MCF 10A (cell line): ENCODE data around the gene NSG1. TPM values are rescaled to one million over a fixed set of nuclear protein-coding genes. Genes with fewer than 3 reads are reported as not detected.

Experiments
- BruUV-seq: library from RNA; stranded (reverse); fragments of 400-500 nt; replicated peaks from 2 replicates; lab custom pipeline; 2021; lab: Mats Ljungman, UMichigan
- CTCF ChIA-PET: fragments of 300-600 bp; sonication (Branson Sonifier 250); formaldehyde crosslinking; extraction: SDS; loops from one replicate; lab custom pipeline; 2021; ENCODE audit warnings: antibody characterized with exemption, inconsistent platforms; lab: Yijun Ruan, JAX
- POLR2A ChIA-PET: fragments of 300-600, 350-650 bp; sonication (Branson Sonifier 250); formaldehyde crosslinking; extraction: SDS; loops from one replicate; lab custom pipeline; 2020; ENCODE audit warnings: antibody characterized with exemption, inconsistent platforms; lab: Yijun Ruan, JAX
- DNase-seq: peaks from one replicate; pipeline ENCODE4 v3.0.0-alpha.2; 2018; ENCODE audit not compliant: unreplicated experiment
- H3K27ac Mint-ChIP-seq: one replicate; pipeline ENCODE4 v1.8.0; 2022; ENCODE audit warnings: mild to moderate bottlenecking, low read depth, mixed read lengths; ENCODE audit not compliant: unreplicated experiment
- H3K27me3 Mint-ChIP-seq: one replicate; pipeline ENCODE4 v1.8.0; 2022; ENCODE audit warnings: mixed read lengths; ENCODE audit not compliant: insufficient read depth, unreplicated experiment
- H3K36me3 Mint-ChIP-seq: one replicate; pipeline ENCODE4 v1.8.0; 2022; ENCODE audit warnings: mild to moderate bottlenecking, moderate library complexity, mixed read lengths; ENCODE audit not compliant: insufficient read depth, unreplicated experiment
- H3K4me1 Mint-ChIP-seq: one replicate; pipeline ENCODE4 v1.8.0; 2022; ENCODE audit warnings: mixed read lengths; ENCODE audit not compliant: insufficient read depth, unreplicated experiment
- H3K4me3 Mint-ChIP-seq: one replicate; pipeline ENCODE4 v1.8.0; 2022; ENCODE audit warnings: mild to moderate bottlenecking, moderate library complexity, mixed read lengths; ENCODE audit not compliant: unreplicated experiment
- H3K9me3 Mint-ChIP-seq: one replicate; pipeline ENCODE4 v1.8.0; 2022; ENCODE audit warnings: mixed read lengths; ENCODE audit not compliant: unreplicated experiment
- intact Hi-C: fragments of 100-400 bp; cut with micrococcal nuclease; formaldehyde crosslinking; loops from 2 replicates; pipeline ENCODE4 v1.14.1; 2022
- total RNA-seq: library from RNA; stranded (reverse); gene quantifications from 2 replicates; pipeline ENCODE4 v1.2.3, GENCODE V29; 2022
- TF ChIP-seq, protein P1 (sequence below): fragments of 200-600 bp; IDR thresholded peaks from one replicate; pipeline ENCODE4 v1.8.0; 2022; ENCODE audit warnings: antibody characterized with exemption, mild to moderate bottlenecking; ENCODE audit not compliant: unreplicated experiment

Gene NSG1
- total RNA-seq, 1 experiment from 2014 or later, result 6.7 TPM

DNA sequence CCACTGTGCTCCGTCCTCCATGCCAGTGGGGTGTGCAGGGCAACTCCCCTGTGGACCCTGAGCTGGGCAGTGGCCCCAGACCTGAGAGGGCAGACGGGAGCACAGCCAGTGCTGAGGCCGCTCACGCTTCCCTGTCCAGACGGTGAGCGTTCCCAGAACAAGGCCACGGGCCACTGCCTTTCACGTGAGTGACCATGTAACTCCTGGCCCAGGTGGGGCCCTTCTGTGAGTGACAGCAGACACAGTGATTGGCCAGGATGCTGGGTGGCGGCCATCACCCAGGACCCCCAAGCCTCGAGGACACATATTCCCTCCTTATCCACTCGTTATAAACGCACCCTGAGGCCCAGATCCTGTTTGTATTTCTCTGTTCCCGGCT, 10.5 kb downstream of the NSG1 start:
- Mint-ChIP-seq H3K36me3 (no peaks in the 10 kb centered on the region), H3K27ac (no peak overlapping the region), H3K27me3 (no peaks in the 10 kb centered on the region), H3K4me1 (peaks cover 14% of the 10 kb centered on the region), H3K9me3 (no peaks in the 10 kb centered on the region), H3K4me3 (no peak overlapping the region)
- CTCF ChIA-PET, result interaction anchor here (0.6 kb wide), 1 partner anchor 33 kb away, joined by 4 read pairs; no protein-coding TSS in a partner anchor
- DNase-seq, result no peak
- intact Hi-C loops, result no loop called here
- TF ChIP-seq, protein P1, sequence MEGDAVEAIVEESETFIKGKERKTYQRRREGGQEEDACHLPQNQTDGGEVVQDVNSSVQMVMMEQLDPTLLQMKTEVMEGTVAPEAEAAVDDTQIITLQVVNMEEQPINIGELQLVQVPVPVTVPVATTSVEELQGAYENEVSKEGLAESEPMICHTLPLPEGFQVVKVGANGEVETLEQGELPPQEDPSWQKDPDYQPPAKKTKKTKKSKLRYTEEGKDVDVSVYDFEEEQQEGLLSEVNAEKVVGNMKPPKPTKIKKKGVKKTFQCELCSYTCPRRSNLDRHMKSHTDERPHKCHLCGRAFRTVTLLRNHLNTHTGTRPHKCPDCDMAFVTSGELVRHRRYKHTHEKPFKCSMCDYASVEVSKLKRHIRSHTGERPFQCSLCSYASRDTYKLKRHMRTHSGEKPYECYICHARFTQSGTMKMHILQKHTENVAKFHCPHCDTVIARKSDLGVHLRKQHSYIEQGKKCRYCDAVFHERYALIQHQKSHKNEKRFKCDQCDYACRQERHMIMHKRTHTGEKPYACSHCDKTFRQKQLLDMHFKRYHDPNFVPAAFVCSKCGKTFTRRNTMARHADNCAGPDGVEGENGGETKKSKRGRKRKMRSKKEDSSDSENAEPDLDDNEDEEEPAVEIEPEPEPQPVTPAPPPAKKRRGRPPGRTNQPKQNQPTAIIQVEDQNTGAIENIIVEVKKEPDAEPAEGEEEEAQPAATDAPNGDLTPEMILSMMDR, result no peak
- POLR2A ChIA-PET, result no interaction called here
- BruUV-seq, result no TSS peak

DNA sequence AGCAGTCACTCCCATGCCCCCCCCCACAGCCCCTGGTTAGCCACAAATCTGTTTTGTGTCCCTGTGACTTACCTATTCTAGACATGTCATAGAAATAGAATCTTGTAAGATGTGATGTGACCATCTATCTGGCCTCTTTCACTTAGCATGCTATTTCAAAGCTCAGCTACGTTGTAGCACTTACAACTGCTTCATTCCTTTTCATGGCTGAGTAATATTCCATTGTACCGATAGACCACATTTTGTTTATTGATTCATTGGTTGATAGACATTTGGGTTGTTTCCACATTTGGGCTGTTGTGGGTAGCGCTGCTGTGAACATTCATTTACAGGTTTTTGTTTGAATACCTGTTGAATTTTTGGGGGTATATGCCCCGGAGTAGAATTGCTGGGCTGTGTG, 11.5 kb downstream of the NSG1 start:
- no peaks in the 10 kb centered on the region for H3K9me3 Mint-ChIP-seq
- no peaks in the 10 kb centered on the region for H3K36me3 Mint-ChIP-seq
- H3K4me1 Mint-ChIP-seq, result peaks cover 19% of the 10 kb centered on the region
- ChIA-PET CTCF (no interaction called here), POLR2A (no interaction called here)
- H3K4me3 Mint-ChIP-seq, result no peak overlapping the region
- H3K27ac Mint-ChIP-seq, result no peak overlapping the region
- H3K27me3 Mint-ChIP-seq, result no peaks in the 10 kb centered on the region
- BruUV-seq, result no TSS peak
- TF ChIP-seq, protein P1, result no peak
- no peak for DNase-seq
- intact Hi-C loops, result no loop called here

DNA sequence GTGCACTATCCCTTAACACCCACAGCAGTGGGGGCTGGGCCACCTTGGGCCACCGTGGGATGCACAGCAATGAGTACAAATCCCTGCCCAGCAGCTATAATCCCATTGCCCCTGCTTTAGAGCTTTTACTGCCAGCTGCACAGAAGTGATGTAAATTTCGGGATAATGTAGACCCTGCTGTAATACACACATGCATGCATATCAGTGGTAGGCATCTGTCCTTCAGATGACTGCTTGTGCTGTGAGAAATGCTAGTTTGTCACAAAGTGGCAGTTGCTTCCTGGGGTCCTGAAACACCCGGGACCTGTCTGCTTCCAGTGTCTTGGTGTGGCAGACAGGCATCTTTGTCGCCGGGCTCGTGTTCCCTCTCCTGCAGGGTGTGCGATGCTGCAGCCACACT, 14.1 kb downstream of the NSG1 start:
- BruUV-seq, result no TSS peak
- no peak overlapping the region for H3K4me3 Mint-ChIP-seq
- DNase-seq, result no peak
- no peaks in the 10 kb centered on the region for H3K9me3 Mint-ChIP-seq
- peaks cover 9% of the 10 kb centered on the region for H3K4me1 Mint-ChIP-seq
- ChIA-PET POLR2A (interaction anchor here (0.8 kb wide), 1 partner anchor 10 kb away, joined by 3 read pairs; no protein-coding TSS in a partner anchor), CTCF (no interaction called here)
- intact Hi-C loops, result no loop called here
- TF ChIP-seq, protein P1, result no peak
- H3K27ac Mint-ChIP-seq, result no peak overlapping the region
- no peaks in the 10 kb centered on the region for H3K36me3 Mint-ChIP-seq
- no peaks in the 10 kb centered on the region for H3K27me3 Mint-ChIP-seq

DNA sequence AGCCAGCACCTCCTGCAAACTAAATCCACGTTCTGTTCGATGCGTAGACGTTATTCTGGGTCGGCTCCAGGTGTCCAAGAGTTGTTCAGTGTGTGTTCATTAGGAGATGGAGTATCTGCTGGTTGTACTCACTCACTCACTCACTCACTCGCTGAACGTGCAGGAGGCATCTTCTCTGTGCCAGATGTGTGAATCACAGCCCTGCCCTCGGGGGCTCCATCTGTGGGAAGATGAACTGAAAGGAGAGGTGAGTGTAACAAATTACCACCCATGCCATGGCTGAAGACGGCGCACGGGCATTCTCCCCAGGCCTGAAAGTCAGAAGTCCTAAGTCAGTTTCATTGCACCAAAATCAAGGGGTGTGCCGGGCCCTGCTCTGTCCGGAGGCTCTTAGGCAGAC, 16.1 kb downstream of the NSG1 start:
- CTCF ChIA-PET, result interaction anchor here (0.6 to 1.1 kb wide), 2 partner anchors 17 to 45 kb away, joined by 3 read pairs; no protein-coding TSS in a partner anchor
- DNase-seq, result peak; percentile 86

More for the DNA sequence above, 16.1 kb downstream of the NSG1 start:
- H3K27me3 Mint-ChIP-seq, result no peaks in the 10 kb centered on the region
- TF ChIP-seq, protein P1, result no peak
- H3K9me3 Mint-ChIP-seq, result no peaks in the 10 kb centered on the region
- no peaks in the 10 kb centered on the region for H3K36me3 Mint-ChIP-seq
- no TSS peak for BruUV-seq
- no peak overlapping the region for H3K4me3 Mint-ChIP-seq
- intact Hi-C loops, result no loop called here
- POLR2A ChIA-PET, result no interaction called here
- peaks cover 9% of the 10 kb centered on the region for H3K4me1 Mint-ChIP-seq
- no peak overlapping the region for H3K27ac Mint-ChIP-seq
